HepG2 (cell line): Measurements from ENCODE around the gene PPP4R3A. TPM values are rescaled to one million over a fixed set of nuclear protein-coding genes. Genes with fewer than 3 reads are reported as not detected.

ENCODE experiments used
- E2F1 ChIP-seq: sonication (generic); formaldehyde crosslinking; IDR thresholded peaks from 2 replicates; pipeline ENCODE4 v1.5.0; 2020; ENCODE audit warnings: missing genetic modification reagents
- FOXO1 ChIP-seq: sonication (generic); formaldehyde crosslinking; IDR thresholded peaks from 2 replicates; pipeline ENCODE4 v1.4.0; 2020; ENCODE audit warnings: missing genetic modification reagents
- NR2F6 ChIP-seq, 2 experiments: IDR thresholded peaks; 2 replicates each; pipeline ENCODE4 v1.6.1; 2016; ENCODE audit warnings: antibody characterized with exemption in 1 of 2, mild to moderate bottlenecking in 1 of 2
- TFDP2 ChIP-seq: sonication (generic); formaldehyde crosslinking; IDR thresholded peaks from 2 replicates; pipeline ENCODE4 v1.4.0; 2020; ENCODE audit warnings: missing genetic modification reagents
- TOE1 ChIP-seq: sonication (generic); formaldehyde crosslinking; IDR thresholded peaks from 2 replicates; pipeline ENCODE4 v1.4.0; 2020; ENCODE audit warnings: mild to moderate bottlenecking, missing genetic modification reagents
- USF2 ChIP-seq, 2 experiments: sonication (generic) in 1 of 2; formaldehyde crosslinking in 1 of 2; IDR thresholded peaks; 2 replicates each; pipeline versions ENCODE4 v1.5.1 to v1.6.1; 2011 to 2020; ENCODE audit warnings: borderline replicate concordance in 1 of 2, low read depth in 1 of 2, low read length in 1 of 2, mild to moderate bottlenecking in 1 of 2, missing genetic modification reagents in 1 of 2, moderate library complexity in 1 of 2
- ZBTB42 ChIP-seq: sonication (generic); formaldehyde crosslinking; IDR thresholded peaks from 2 replicates; pipeline ENCODE4 v1.5.0; 2020; ENCODE audit warnings: mild to moderate bottlenecking, missing genetic modification reagents
- ZFAT ChIP-seq: sonication (generic); formaldehyde crosslinking; conservative IDR thresholded peaks from 2 replicates; pipeline ENCODE4 v1.8.1; 2023; ENCODE audit warnings: missing genetic modification reagents, inconsistent platforms
- ZHX2 ChIP-seq, 2 experiments: sonication (generic) in 1 of 2; formaldehyde crosslinking in 1 of 2; IDR thresholded peaks; 2 replicates each; pipeline versions ENCODE4 v1.6.1 to v1.9.0; 2014 to 2022; ENCODE audit warnings: antibody characterized with exemption in 1 of 2, borderline replicate concordance in 1 of 2, inconsistent platforms in 1 of 2, low read depth in 1 of 2, missing genetic modification reagents in 1 of 2
- ZNF253 ChIP-seq: sonication (generic); formaldehyde crosslinking; IDR thresholded peaks from 2 replicates; pipeline ENCODE4 v1.8.0; 2022; ENCODE audit warnings: mild to moderate bottlenecking, missing genetic modification reagents, borderline replicate concordance
- ZSCAN5A ChIP-seq: sonication (generic); formaldehyde crosslinking; IDR thresholded peaks from 2 replicates; pipeline ENCODE4 v1.8.0; 2022; ENCODE audit warnings: mild to moderate bottlenecking, missing genetic modification reagents, borderline replicate concordance
- polyA plus RNA-seq, 8 experiments: library from polyadenylated mRNA; depleted of rRNA in 3 of 8; stranded (reverse) in 7 of 8; unstranded in 1 of 8; fragments of >200 nt; fragmentation: Illumina TruSeq in 4 of 8; extraction: Trizol in 4 of 8; gene quantifications; 2 replicates each; pipeline versions ENCODE4 v1.2.1 to v1.2.3, GENCODE V29; 2011 to 2016; ENCODE audit warnings: low read depth in 4 of 8, missing spikeins in 1 of 8, mixed read lengths in 1 of 8; ENCODE audit not compliant: insufficient read depth in 1 of 8
- total RNA-seq, 5 experiments: library from RNA; depleted of rRNA; stranded (reverse); fragments of >200 nt; fragmentation: Illumina TruSeq; extraction: Trizol; gene quantifications; 2 replicates each; pipeline ENCODE4 v1.2.3, GENCODE V29; 2016; ENCODE audit warnings: low read depth in 1 of 5

PPP4R3A gene
- total and polyA plus RNA-seq, 2 of the 13 experiments (the other 11 are each of a cell fraction or from before 2014, with no cell fraction given) = 22.5 to 57.4 TPM

GRCh38 chr14:91417983-91418386 lies 92.1 kb downstream of the PPP4R3A start (continued):
- TF ChIP-seq ZHX2 (IDR thresholded peaks at IDR 0.05; ENCODE audit: low read depth) (no peak), ZHX2 (CRISPR knock-in tag; IDR thresholded peaks at IDR 0.05; ENCODE audit: borderline replicate concordance) (peak; percentile 83; the same call in 1 of the 2 replicates), ZBTB42 (CRISPR knock-in tag) (no peak), TOE1 (CRISPR knock-in tag) (peak; percentile 47; the same call in 1 of the 2 replicates), USF2 (IDR thresholded peaks at IDR 0.05; ENCODE audit: low read depth, low read length) (peak; percentile 26; the same call in 1 of the 2 replicates), USF2 (CRISPR knock-in tag; IDR thresholded peaks at IDR 0.05; ENCODE audit: borderline replicate concordance) (no peak), FOXO1 (CRISPR knock-in tag) (no peak), ZFAT (CRISPR knock-in tag) (no peak; the same call in 1 of the 2 replicates), TFDP2 (CRISPR knock-in tag) (peak; percentile 86), ZSCAN5A (0 out of 2 replicates have a peak, but pooled peaks have one; percentile 12), E2F1 (no peak), ZNF253 (CRISPR knock-in tag) (peak; percentile 89), NR2F6 (IDR thresholded peaks at IDR 0.05) (no peak), NR2F6 (CRISPR knock-in tag; IDR thresholded peaks at IDR 0.05) (no peak)
